HepG2 (cell line): Measurements from ENCODE around the gene SLC34A2. TPM values are rescaled to one million over a fixed set of nuclear protein-coding genes. Genes with fewer than 3 reads are reported as not detected.
A peak's percentile ranks its signal among the peaks of the same experiment; 100 is the strongest.

Experiments used
- ATAC-seq: fragments of 200-7000 bp; cut with Tn5 transposase; 3 replicates; pipeline ENCODE4 v1.9.1; 2020; ENCODE audit warnings: mild to moderate bottlenecking, moderate library complexity
- BruUV-seq: library from RNA; stranded (reverse); fragments of 400-500 nt; replicated peaks from 2 replicates; lab custom pipeline; 2021; lab: Mats Ljungman, UMichigan
- CTCF ChIA-PET: fragments of 300-600 bp; formaldehyde crosslinking; extraction: SDS; loops from one replicate; lab custom pipeline; 2021; ENCODE audit warnings: low total read pairs, inconsistent platforms, low intra/inter-chr PET ratio; lab: Yijun Ruan, JAX
- POLR2A ChIA-PET: fragments of 350-600 bp; sonication (Branson Sonifier 250); formaldehyde crosslinking; loops from one replicate; lab custom pipeline; 2020; ENCODE audit warnings: antibody characterized with exemption, inconsistent platforms; lab: Yijun Ruan, JAX
- DNase-seq: peaks from one replicate; pipeline ENCODE4 v3.0.0-alpha.2; 2015; ENCODE audit warnings: low spot score
- FAIRE-seq: peaks from 3 replicates; lab custom pipeline; 2011; peaks lifted over from hg19 to GRCh38; lab: Jason Lieb, UNC
- H2AFZ ChIP-seq: one replicate; pipeline ENCODE4 v1.6.1; 2011; ENCODE audit warnings: low read length, inconsistent platforms
- H3K27ac ChIP-seq: fragments of 300-600 bp; 3 replicates; pipeline ENCODE4 v1.8.0; 2011; ENCODE audit warnings: mixed run types, mild to moderate bottlenecking, mixed read lengths, low read length, inconsistent platforms; ENCODE audit not compliant: insufficient read depth; ENCODE audit errors: extremely low read length
- H3K27me3 ChIP-seq, 2 experiments: fragments of 200-600 bp in 1 of 2; 2 replicates in 1 of 2; 3 replicates in 1 of 2; pipeline versions ENCODE4 v1.6.0 to v1.8.0; 2011; ENCODE audit warnings: low read length in 2 of 2, mild to moderate bottlenecking in 2 of 2, moderate library complexity in 2 of 2, inconsistent platforms in 1 of 2; ENCODE audit not compliant: insufficient read depth in 2 of 2, control insufficient read depth in 1 of 2
- H3K36me3 ChIP-seq, 2 experiments: fragments of 200-600 bp in 1 of 2; replicated peaks in 1 of 2; 2 replicates in 1 of 2; 3 replicates in 1 of 2; pipeline versions ENCODE4 v1.5.1 to v1.8.0; 2011; ENCODE audit warnings: low read length in 2 of 2, inconsistent platforms in 1 of 2; ENCODE audit not compliant: insufficient read depth in 2 of 2, control insufficient read depth in 1 of 2
- H3K4me1 ChIP-seq: 2 replicates; pipeline ENCODE4 v1.5.1; 2012; ENCODE audit warnings: low read length, inconsistent platforms; ENCODE audit not compliant: insufficient read depth
- H3K4me2 ChIP-seq: 2 replicates; pipeline ENCODE4 v1.6.0; 2011; ENCODE audit warnings: low read depth, low read length, inconsistent platforms
- H3K4me3 ChIP-seq, 3 experiments: fragments of 200-600 bp in 1 of 3; sonication (generic), shearing (Covaris generic) in 1 of 3; replicated peaks in 1 of 3; 2 replicates each; pipeline ENCODE4 v1.5.1; 2011 to 2016; ENCODE audit warnings: low read length in 3 of 3, inconsistent platforms in 2 of 3, low read depth in 2 of 3, mild to moderate bottlenecking in 2 of 3, control low read depth in 1 of 3, mixed read lengths in 1 of 3; ENCODE audit not compliant: insufficient read depth in 1 of 3
- H3K79me2 ChIP-seq: one replicate; pipeline ENCODE4 v1.6.1; 2011; ENCODE audit warnings: low read length, inconsistent platforms; ENCODE audit not compliant: insufficient read depth
- H3K9ac ChIP-seq: 2 replicates; pipeline ENCODE4 v1.6.0; 2011; ENCODE audit warnings: mild to moderate bottlenecking, low read depth, low read length, inconsistent platforms; ENCODE audit not compliant: insufficient read depth
- H3K9me3 ChIP-seq: 2 replicates; pipeline ENCODE4 v1.5.1; 2012; ENCODE audit warnings: mild to moderate bottlenecking, low read length
- H4K20me1 ChIP-seq: 2 replicates; pipeline ENCODE4 v1.6.0; 2011; ENCODE audit warnings: inconsistent platforms, mild to moderate bottlenecking, low read length, moderate library complexity; ENCODE audit not compliant: insufficient read depth
- BRCA1 ChIP-seq: sonication (generic); formaldehyde crosslinking; IDR thresholded peaks from 2 replicates; pipeline ENCODE4 v1.4.0; 2020; ENCODE audit warnings: missing genetic modification reagents
- JDP2 ChIP-seq: sonication (generic); formaldehyde crosslinking; IDR thresholded peaks from 2 replicates; pipeline ENCODE4 v1.8.1; 2022; ENCODE audit warnings: missing genetic modification reagents, borderline replicate concordance
- KLF13 ChIP-seq: sonication (generic); formaldehyde crosslinking; IDR thresholded peaks from 2 replicates; pipeline ENCODE4 v1.4.0; 2020; ENCODE audit warnings: mild to moderate bottlenecking, missing genetic modification reagents
- PCBP1 ChIP-seq: fragments of 200-400 bp; formaldehyde crosslinking; IDR thresholded peaks from 2 replicates; pipeline ENCODE4 v1.6.1; 2017; ENCODE audit warnings: mild to moderate bottlenecking, low read depth, low read length, borderline replicate concordance
- ZNF30 ChIP-seq: sonication (generic); formaldehyde crosslinking; IDR thresholded peaks from 2 replicates; pipeline ENCODE4 v1.5.0; 2020; ENCODE audit warnings: mild to moderate bottlenecking, missing genetic modification reagents
- ZNF44 ChIP-seq: sonication (generic); formaldehyde crosslinking; IDR thresholded peaks from 2 replicates; pipeline ENCODE4 v1.5.1; 2020; ENCODE audit warnings: mild to moderate bottlenecking, missing genetic modification reagents
- WGBS: methylation state at CpG from one replicate; pipeline ENCODE4 v1.1.6; 2017; ENCODE audit warnings: low lambda C conversion rate; 5-methylcytosine and 5-hydroxymethylcytosine counted together
- in situ Hi-C: cut with HindIII; loops from 2 replicates; pipeline ENCODE4 v1.10.0; 2017; ENCODE audit warnings: low pct_unique_long_range_greater_than_20kb; ENCODE audit not compliant: extremely low pct_ligation_motif_present
- intact Hi-C: fragments of 100-400 bp; cut with micrococcal nuclease; formaldehyde crosslinking; loops from one replicate; pipeline ENCODE4 v1.10.0; 2022; ENCODE audit not compliant: unreplicated experiment
- polyA plus RNA-seq, 8 experiments: library from polyadenylated mRNA; depleted of rRNA in 3 of 8; stranded (reverse) in 7 of 8; unstranded in 1 of 8; fragments of >200 nt; fragmentation: Illumina TruSeq in 4 of 8; extraction: Trizol in 4 of 8; gene quantifications; 2 replicates each; pipeline versions ENCODE4 v1.2.1 to v1.2.3, GENCODE V29; 2011 to 2016; ENCODE audit warnings: low read depth in 4 of 8, missing spikeins in 1 of 8, mixed read lengths in 1 of 8; ENCODE audit not compliant: insufficient read depth in 1 of 8
- total RNA-seq, 5 experiments: library from RNA; depleted of rRNA; stranded (reverse); fragments of >200 nt; fragmentation: Illumina TruSeq; extraction: Trizol; gene quantifications; 2 replicates each; pipeline ENCODE4 v1.2.3, GENCODE V29; 2016; ENCODE audit warnings: low read depth in 1 of 5
- TF ChIP-seq, protein P1 (sequence below): sonication (generic); formaldehyde crosslinking; IDR thresholded peaks from 2 replicates; pipeline ENCODE4 v1.4.0; 2020; ENCODE audit warnings: missing genetic modification reagents

The SLC34A2 gene
- total and polyA plus RNA-seq, 2 of the 13 experiments (the other 11 are each of a cell fraction or from before 2014, with no cell fraction given): not detected

DNA sequence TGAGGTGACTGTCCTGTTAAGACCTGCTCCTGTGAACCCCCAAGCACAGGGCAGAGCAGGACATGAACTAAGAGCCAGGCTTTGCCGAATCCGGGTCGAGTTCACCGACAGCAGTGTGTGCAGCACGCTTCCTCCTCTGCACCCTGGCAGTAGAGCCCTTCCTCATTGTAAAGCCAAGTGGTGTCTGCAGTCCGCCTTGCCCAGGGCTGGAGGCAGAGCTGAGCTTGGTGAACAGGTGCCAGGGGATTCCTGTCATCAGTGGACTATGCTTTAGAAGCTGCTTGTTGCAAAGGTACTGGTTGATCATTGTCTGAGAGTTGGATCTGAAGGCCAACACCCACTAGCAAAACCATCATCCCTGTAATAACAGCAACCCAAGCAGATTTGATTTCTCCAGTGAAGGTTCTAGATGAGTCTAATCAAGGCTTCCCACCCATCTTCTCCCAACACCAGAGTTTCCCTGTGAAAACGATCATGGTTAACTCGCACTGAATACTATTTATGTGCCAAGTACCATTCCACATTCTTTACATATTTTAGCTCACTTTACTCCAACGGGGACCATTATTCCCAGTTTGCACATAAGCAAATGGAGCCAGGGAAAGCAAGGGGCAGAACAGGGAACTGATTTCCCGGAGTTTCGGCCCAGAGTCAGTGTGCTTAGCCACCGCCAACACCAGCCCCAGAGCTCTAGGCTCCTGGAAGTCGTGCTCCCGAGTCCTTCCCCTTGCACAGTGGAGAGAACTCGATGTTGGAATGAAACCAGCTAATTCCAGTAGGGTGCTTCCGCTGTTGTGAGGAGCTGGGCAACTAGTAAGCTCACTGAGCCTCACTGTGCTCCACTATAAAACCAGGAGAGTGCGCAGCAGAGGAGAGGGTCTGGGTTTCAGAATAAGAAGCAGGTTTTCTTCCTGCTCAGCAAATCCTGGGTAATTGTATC lies 1.4 kb upstream of the SLC34A2 start (continued):
- TF ChIP-seq, protein P1, sequence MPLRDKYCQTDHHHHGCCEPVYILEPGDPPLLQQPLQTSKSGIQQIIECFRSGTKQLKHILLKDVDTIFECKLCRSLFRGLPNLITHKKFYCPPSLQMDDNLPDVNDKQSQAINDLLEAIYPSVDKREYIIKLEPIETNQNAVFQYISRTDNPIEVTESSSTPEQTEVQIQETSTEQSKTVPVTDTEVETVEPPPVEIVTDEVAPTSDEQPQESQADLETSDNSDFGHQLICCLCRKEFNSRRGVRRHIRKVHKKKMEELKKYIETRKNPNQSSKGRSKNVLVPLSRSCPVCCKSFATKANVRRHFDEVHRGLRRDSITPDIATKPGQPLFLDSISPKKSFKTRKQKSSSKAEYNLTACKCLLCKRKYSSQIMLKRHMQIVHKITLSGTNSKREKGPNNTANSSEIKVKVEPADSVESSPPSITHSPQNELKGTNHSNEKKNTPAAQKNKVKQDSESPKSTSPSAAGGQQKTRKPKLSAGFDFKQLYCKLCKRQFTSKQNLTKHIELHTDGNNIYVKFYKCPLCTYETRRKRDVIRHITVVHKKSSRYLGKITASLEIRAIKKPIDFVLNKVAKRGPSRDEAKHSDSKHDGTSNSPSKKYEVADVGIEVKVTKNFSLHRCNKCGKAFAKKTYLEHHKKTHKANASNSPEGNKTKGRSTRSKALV: no peak
- no peak for TF ChIP-seq KLF13 (CRISPR knock-in tag)

DNA sequence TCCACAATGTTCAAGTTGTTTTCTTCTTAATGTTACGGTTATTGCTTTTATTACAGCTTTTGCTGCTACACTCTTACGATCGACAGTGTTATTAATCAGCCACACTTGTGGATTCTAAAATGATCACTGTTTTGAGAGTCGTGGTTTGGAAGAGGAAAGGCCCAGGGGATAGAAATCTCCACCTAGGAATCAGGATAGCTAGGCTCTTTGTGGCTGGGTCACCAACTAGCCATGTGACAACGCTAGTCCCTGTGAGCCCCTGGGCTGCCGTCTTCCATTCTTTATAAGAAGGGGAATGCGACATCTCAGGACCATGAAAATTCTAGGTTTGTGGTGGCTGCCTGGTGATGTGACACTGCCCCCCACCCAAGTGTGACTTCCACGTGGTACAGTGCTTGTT lies 380 bp downstream of the SLC34A2 start:
- no peak for ATAC-seq
- BruUV-seq: no TSS peak
- in situ Hi-C loops: no loop called here
- Histone ChIP-seq H3K4me3 (peak overlapping the region in 1 of 3 experiments; percentile 33; a peak in 1 of 6 replicates), H4K20me1 (no peaks in the 10 kb centered on the region; the same call in 1 of the 2 replicates), H3K27me3 (peaks cover 2 to 42% of the 10 kb centered on the region in 2 experiments; a peak in 4 of 5 replicates), H3K9ac (no peak overlapping the region), H3K27ac (no peak overlapping the region), H2AFZ (no peak overlapping the region), H3K79me2 (no peaks in the 10 kb centered on the region), H3K36me3 (no peaks in the 10 kb centered on the region), H3K4me1 (peaks cover 8% of the 10 kb centered on the region), H3K4me2 (peak overlapping the region; percentile 36; the same call in 1 of the 2 replicates), H3K9me3 (no peaks in the 10 kb centered on the region)
- ChIA-PET POLR2A (no interaction called here), CTCF (no interaction called here)
- no peak for FAIRE-seq
- no peak for DNase-seq
- WGBS: 53% methylated on average over 8 of the region's 8 CpGs
- TF ChIP-seq PCBP1 (no peak), ZNF30 (CRISPR knock-in tag) (no peak), BRCA1 (CRISPR knock-in tag) (no peak), ZNF44 (CRISPR knock-in tag) (no peak), JDP2 (CRISPR knock-in tag) (no peak)
- intact Hi-C loops: no loop called here
